ENCODE results near the gene CPPED1. TPM values are rescaled to one million over a fixed set of nuclear protein-coding genes. Genes with fewer than 3 reads are reported as not detected.
A peak's percentile ranks its signal among the peaks of the same experiment; 100 is the strongest.

Gene CPPED1
- total RNA-seq, 4 donors from 2014 or later: 10.4 to 18.9 (median 16.0) TPM

DNA sequence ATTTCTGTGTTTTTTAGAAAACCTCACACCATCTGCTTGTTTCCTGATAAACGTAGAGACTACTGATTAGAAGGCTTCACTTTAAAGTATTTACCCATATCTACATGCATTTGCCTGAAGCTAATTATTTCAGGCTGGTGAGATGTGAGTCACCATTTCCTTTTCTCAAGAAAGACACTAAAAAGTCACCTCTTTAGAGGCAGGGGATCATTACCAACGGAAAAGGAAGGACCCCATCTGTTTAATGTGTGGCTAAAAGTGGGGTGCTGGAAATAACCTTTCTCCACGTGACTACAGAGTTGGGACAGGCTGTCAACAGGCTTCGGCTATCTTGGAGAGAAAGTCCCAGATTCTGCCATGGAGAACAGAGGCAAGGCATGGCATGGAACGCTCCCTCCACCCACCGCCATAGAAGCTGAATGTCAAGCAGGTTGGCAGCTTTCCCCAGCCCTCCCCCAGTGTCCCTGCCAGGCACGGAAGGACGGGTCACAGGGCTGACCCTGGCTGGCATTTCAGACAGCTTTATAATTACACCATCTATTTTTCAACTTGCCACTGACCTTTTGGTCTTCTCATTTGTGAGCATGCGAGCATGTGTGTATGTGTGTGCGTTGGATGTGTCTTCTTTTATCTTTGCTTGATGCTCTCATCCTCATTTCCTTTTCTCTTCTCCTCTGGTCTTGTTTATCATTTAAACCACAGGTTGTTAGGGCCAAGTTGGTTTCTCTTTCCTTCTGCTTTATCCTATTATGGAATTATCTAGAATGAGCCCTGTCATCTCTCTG is 157.0 kb downstream of the CPPED1 start:
- WGBS, 2 donors: 24 to 34% methylated on average over 10 of the region's 10 CpGs
- DNase-seq (ENCODE audit: low spot score in 2 of 2): peak; percentile 21 to 26
- H3K9me3 ChIP-seq: peaks cover 0 to 4% (median 0%) of the 10 kb centered on the region in 4 donors

DNA sequence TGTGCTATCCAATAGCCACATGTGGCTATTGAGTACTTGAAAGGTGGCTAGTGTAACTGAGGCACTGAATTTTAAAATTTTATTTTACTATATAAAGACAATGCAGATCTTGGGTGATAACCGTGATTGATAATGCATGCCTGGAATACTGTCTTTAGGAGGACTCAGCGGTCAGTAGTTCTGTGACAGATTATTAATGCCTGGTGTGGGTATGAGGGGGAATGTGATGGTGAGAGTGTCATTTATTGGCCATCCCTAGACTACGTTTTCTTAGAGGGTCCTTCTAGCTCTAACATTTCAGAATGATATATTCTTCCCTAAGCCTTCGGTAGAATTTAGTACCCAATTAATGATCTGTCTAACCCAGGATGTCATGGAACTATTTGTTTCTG is 157.6 kb downstream of the CPPED1 start:
- H3K4me3 ChIP-seq: no peak overlapping the region
- H3K4me1 ChIP-seq: peaks cover 0 to 26% (median 0%) of the 10 kb centered on the region in 4 donors
- WGBS, 2 donors: 63 to 67% methylated on average over 4 of the region's 4 CpGs
- no peak for TF ChIP-seq POLR2A (IDR thresholded peaks at IDR 0.05)
- TF ChIP-seq, protein P1, sequence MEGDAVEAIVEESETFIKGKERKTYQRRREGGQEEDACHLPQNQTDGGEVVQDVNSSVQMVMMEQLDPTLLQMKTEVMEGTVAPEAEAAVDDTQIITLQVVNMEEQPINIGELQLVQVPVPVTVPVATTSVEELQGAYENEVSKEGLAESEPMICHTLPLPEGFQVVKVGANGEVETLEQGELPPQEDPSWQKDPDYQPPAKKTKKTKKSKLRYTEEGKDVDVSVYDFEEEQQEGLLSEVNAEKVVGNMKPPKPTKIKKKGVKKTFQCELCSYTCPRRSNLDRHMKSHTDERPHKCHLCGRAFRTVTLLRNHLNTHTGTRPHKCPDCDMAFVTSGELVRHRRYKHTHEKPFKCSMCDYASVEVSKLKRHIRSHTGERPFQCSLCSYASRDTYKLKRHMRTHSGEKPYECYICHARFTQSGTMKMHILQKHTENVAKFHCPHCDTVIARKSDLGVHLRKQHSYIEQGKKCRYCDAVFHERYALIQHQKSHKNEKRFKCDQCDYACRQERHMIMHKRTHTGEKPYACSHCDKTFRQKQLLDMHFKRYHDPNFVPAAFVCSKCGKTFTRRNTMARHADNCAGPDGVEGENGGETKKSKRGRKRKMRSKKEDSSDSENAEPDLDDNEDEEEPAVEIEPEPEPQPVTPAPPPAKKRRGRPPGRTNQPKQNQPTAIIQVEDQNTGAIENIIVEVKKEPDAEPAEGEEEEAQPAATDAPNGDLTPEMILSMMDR (IDR thresholded peaks at IDR 0.05): no peak
- no peak for DNase-seq (ENCODE audit: low spot score in 2 of 2)
- H3K27me3 ChIP-seq: no peaks in the 10 kb centered on the region
- peak overlapping the region in 3 of 4 donors; percentile 49 to 81 (median 66) for H3K27ac ChIP-seq
- H3K36me3 ChIP-seq: no peaks in the 10 kb centered on the region
- peaks cover 0 to 4% (median 0%) of the 10 kb centered on the region in 4 donors for H3K9me3 ChIP-seq

More for the DNA sequence above, 157.0 kb downstream of the CPPED1 start:
- TF ChIP-seq EP300 (IDR thresholded peaks at IDR 0.05) (peak; percentile 39 to 87), POLR2A (IDR thresholded peaks at IDR 0.05) (no peak)
- TF ChIP-seq, protein P1 (IDR thresholded peaks at IDR 0.05): no peak
- Histone ChIP-seq H3K27me3 (no peaks in the 10 kb centered on the region), H3K4me1 (peaks cover 0 to 26% (median 0%) of the 10 kb centered on the region in 4 donors), H3K27ac (peak overlapping the region in 3 of 4 donors; percentile 49 to 81 (median 66)), H3K4me3 (no peak overlapping the region), H3K36me3 (no peaks in the 10 kb centered on the region)

DNA sequence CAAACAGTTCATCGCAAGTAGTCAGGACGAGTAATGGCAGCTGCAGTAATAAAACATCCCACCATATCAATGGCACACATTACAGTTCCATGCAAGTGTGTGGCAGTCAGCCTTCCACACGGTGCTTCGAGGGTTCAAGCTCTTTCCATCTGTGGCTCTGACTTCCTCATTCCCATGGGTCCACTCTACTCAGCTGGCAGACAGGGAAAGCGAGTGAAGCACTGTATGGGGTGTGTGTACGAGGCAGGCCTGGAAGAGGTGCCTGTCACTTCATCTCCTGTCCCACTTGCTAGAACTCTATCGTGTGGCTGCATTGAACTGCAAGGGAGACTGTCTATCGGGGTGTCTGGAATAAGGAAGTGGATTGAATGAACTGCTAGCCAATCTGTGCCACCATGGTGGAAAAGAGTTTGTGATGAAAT is 160.6 kb downstream of the CPPED1 start:
- no peak overlapping the region for H3K4me3 ChIP-seq
- peaks cover 0 to 4% (median 0%) of the 10 kb centered on the region in 4 donors for H3K9me3 ChIP-seq
- H3K36me3 ChIP-seq: no peaks in the 10 kb centered on the region
- TF ChIP-seq EP300 (IDR thresholded peaks at IDR 0.05): no peak
- TF ChIP-seq, protein P1 (IDR thresholded peaks at IDR 0.05): no peak
- no peak for TF ChIP-seq POLR2A (IDR thresholded peaks at IDR 0.05)
- no peak for DNase-seq (ENCODE audit: low spot score in 2 of 2)
- H3K27me3 ChIP-seq: no peaks in the 10 kb centered on the region
- 89 to 90% methylated on average over 8 of the region's 8 CpGs for WGBS, 2 donors
- peak overlapping the region in 2 of 4 donors; percentile 47 to 81 for H3K27ac ChIP-seq
- peaks cover 0 to 26% (median 0%) of the 10 kb centered on the region in 4 donors for H3K4me1 ChIP-seq

DNA sequence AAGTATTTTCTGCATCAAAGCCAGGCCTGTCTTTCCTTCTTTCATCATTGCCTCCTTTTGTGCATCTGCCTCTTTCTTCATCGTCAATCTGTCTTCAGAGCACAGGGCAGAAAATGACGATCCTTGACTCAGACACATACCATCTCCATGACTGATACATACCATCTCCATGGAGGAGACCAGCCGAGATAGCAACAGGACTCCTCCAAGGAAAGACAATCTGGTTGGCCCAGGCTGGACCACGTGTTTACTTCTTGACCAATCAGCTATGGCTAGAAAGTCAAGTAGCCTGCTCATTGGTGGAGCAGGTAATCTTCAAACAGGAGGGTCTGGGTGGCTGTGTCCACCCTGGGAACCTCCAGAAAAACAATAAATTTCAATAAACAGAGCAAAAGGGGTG is 164.6 kb downstream of the CPPED1 start:
- no peak for DNase-seq (ENCODE audit: low spot score in 2 of 2)
- Histone ChIP-seq H3K27me3 (no peaks in the 10 kb centered on the region), H3K4me1 (peaks cover 0 to under 1% (median 0%) of the 10 kb centered on the region in 4 donors), H3K36me3 (no peaks in the 10 kb centered on the region), H3K27ac (no peak overlapping the region), H3K9me3 (peaks cover 0 to 4% (median 0%) of the 10 kb centered on the region in 4 donors), H3K4me3 (no peak overlapping the region)
- 54 to 61% methylated on average over 4 of the region's 4 CpGs for WGBS, 2 donors
- TF ChIP-seq POLR2A (IDR thresholded peaks at IDR 0.05) (no peak), EP300 (IDR thresholded peaks at IDR 0.05) (no peak)
- TF ChIP-seq, protein P1 (IDR thresholded peaks at IDR 0.05): no peak

DNA sequence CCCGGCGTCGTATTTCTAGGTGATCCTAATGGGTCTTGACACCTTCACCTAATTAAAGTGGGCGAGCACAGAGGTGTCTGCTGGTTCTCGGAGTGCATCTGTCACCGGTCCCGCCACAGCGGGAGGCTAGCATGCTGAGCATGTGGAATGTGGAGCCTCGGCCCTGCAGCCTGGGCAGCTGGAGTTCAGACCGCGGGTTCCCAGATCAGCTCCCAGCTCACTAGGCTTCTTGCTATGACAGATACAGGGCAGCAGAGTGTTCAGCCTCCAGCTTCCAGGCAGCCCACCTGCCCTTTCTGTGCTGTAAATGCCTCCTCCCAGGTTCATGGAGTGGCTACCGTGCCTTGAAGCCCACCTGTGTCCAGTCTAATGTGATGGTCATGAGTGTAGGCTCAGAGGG is 166.7 kb downstream of the CPPED1 start:
- DNase-seq (ENCODE audit: low spot score in 2 of 2): no peak
- Histone ChIP-seq H3K4me1 (no peaks in the 10 kb centered on the region), H3K27me3 (no peaks in the 10 kb centered on the region), H3K36me3 (no peaks in the 10 kb centered on the region), H3K9me3 (no peaks in the 10 kb centered on the region), H3K4me3 (no peak overlapping the region), H3K27ac (no peak overlapping the region)
- TF ChIP-seq, protein P1 (IDR thresholded peaks at IDR 0.05): no peak
- TF ChIP-seq EP300 (IDR thresholded peaks at IDR 0.05): no peak
- TF ChIP-seq POLR2A (IDR thresholded peaks at IDR 0.05): no peak
- 34 to 53% methylated on average over 12 of the region's 12 CpGs for WGBS, 2 donors

Measured in tibial nerve (tissue), 4 donors.